Measurements from ENCODE around the gene DUOXA2. TPM values are rescaled to one million over a fixed set of nuclear protein-coding genes. Genes with fewer than 3 reads are reported as not detected.
A peak's percentile ranks its signal among the peaks of the same experiment; 100 is the strongest.

DUOXA2 gene
- polyA plus RNA-seq, 1 experiment = not detected

DNA sequence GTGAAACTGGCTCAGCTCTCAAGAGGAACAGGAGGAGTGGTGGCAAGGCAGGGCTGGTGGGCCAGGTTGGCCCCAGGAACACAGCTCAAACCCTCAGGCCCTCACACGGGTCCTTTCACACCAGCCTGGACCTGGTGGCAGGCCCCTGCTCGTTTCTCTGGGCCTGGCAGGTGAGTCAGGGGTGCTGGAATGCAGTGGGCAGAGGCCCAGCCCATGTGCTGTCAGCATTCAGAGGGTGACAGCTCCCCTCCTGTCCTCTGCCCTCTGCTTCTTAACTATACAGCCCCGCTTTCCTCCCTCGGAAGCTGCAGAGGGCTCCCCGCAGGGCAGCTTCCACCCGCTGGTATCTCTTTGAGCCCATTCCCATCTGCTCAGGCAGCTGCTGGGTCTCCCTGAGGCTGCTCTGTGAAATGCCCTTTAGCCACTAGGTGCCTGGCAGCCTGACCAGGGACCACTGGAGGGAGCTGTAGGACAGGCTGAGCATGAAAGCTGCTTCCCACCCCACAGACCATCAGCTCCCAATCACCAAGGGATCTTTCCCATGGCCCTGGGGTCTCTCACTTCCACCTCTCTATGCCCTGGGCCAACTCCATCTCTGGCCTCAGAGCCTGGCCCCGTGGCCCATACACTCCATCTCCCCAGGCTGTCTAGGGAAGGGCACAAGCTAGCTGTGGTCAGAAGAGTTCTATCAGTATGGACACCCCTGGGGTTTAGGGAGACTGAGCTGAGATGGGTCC is 48.8 kb downstream of the DUOXA2 start:
- ChIA-PET POLR2A (interaction anchor here (0.6 kb wide), 1 partner anchor 42 kb away, joined by 6 read pairs; no protein-coding TSS in a partner anchor), CTCF (interaction anchor here (0.7 to 5.6 kb wide), 44 partner anchors 9 to 480 kb away, joined by 3 to 70 read pairs (median 5); partner anchors contain the start of genes DUOX1 and SHF)
- no peak overlapping the region for H3K4me3 ChIP-seq (ENCODE audit: low read depth, low read length)
- H3K27me3 ChIP-seq (ENCODE audit: control insufficient read depth, insufficient read depth, low read length) = no peaks in the 10 kb centered on the region
- peak; percentile 35 for DNase-seq (ENCODE audit: low read depth)
- H3K36me3 ChIP-seq (ENCODE audit: control insufficient read depth, insufficient read depth, low read length) = no peaks in the 10 kb centered on the region
- peak; percentile 98 for TF ChIP-seq CTCF (IDR thresholded peaks at IDR 0.05; ENCODE audit: insufficient read depth, low read depth, low read length)

GRCh38 chr15:45163508-45163856 is 49.4 kb downstream of the DUOXA2 start:
- no peak for DNase-seq (ENCODE audit: low read depth)
- ChIA-PET POLR2A (no interaction called here), CTCF (interaction anchor here (0.7 to 5.6 kb wide), 40 partner anchors 9 to 480 kb away, joined by 3 to 70 read pairs (median 5); partner anchors contain the start of genes DUOX1 and SHF)

DNA sequence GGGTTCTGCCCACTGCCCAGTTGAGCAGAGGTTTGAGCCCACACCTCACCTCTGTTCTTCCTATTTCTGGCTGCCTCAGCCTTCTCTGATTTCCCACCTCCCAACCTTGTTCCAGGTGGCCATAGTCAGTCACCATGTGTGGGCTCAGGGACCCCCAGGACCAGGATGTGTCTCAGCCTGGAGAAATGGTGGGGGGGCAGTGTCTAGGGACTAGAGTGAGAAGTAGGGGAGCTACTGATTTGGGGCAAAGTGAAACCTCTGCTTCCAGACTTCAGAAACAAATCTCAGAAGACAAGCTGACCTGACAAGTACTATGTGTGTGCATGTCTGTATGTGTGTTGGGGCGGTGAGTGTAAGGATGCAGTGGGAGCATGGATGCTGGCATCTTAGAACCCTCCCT is 50.8 kb downstream of the DUOXA2 start:
- DNase-seq (ENCODE audit: low read depth) = no peak
- H3K4me3 ChIP-seq (ENCODE audit: low read depth, low read length) = no peak overlapping the region
- ChIA-PET CTCF (interaction anchor here (0.7 to 5.6 kb wide), 9 partner anchors 11 to 244 kb away, joined by 3 to 70 read pairs (median 3); a partner anchor contains a TSS), POLR2A (no interaction called here)
- H3K27me3 ChIP-seq (ENCODE audit: control insufficient read depth, insufficient read depth, low read length) = no peaks in the 10 kb centered on the region
- no peaks in the 10 kb centered on the region; the same call in 1 of the 2 replicates for H3K36me3 ChIP-seq (ENCODE audit: control insufficient read depth, insufficient read depth, low read length)
- TF ChIP-seq CTCF (IDR thresholded peaks at IDR 0.05; ENCODE audit: insufficient read depth, low read depth, low read length) = no peak

More at GRCh38 chr15:45163508-45163856, 49.4 kb downstream of the DUOXA2 start:
- H3K4me3 ChIP-seq (ENCODE audit: low read depth, low read length) = no peak overlapping the region
- H3K36me3 ChIP-seq (ENCODE audit: control insufficient read depth, insufficient read depth, low read length) = no peaks in the 10 kb centered on the region
- TF ChIP-seq CTCF (IDR thresholded peaks at IDR 0.05; ENCODE audit: insufficient read depth, low read depth, low read length) = no peak
- H3K27me3 ChIP-seq (ENCODE audit: control insufficient read depth, insufficient read depth, low read length) = no peaks in the 10 kb centered on the region

- ChIA-PET POLR2A (no interaction called here), CTCF (interaction anchor here (0.7 to 5.2 kb wide), 5 partner anchors 12 to 102 kb away, joined by 3 to 38 read pairs (median 3); no protein-coding TSS in a partner anchor)
- TF ChIP-seq CTCF (IDR thresholded peaks at IDR 0.05; ENCODE audit: insufficient read depth, low read depth, low read length) = no peak
Observed at GRCh38 chr15:45165536-45165935, 51.4 kb downstream of the DUOXA2 start.

DNA sequence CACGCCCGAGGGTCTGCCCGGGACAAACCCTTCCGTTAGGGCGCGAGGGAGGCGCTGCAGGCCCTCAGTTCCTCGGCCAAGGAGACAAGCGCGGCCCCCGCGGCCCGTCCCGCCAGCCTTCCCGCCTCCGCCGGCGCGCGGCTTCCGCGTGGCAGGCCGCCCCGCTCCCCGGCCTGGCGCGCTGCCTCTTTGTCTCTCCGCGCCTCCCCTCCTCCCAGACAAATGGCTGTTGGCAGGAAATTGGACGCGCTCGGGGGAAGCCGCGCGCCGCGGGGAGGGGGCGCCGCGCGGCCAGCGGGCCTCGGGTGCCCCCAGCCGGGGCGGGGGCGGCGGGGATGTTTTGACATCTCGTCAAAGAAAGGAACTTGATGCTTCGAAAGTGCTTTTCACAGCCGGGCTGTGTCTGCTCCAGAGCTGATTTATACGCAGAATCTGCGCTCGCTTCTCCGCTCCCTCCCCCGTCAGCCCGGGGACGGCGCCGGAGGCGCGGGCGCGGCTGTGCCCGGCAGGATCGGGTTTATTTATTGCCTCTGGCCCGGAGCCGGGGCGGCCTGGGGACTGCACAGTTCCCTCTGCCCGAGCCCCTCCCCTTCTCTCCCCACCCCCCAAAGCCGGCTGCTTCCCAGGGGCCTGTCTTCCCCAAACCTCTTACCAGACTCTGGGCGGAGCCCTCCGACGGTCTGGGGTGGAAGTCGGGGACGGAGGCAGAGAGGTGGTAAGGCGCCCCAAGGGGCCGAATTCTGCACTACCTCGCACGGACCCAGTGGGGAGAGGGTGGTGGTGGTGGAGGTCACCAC is 52.9 kb downstream of the DUOXA2 start:
- no peaks in the 10 kb centered on the region; the same call in 1 of the 2 replicates for H3K36me3 ChIP-seq (ENCODE audit: control insufficient read depth, insufficient read depth, low read length)
- H3K27me3 ChIP-seq (ENCODE audit: control insufficient read depth, insufficient read depth, low read length) = no peaks in the 10 kb centered on the region
- peak overlapping the region; percentile 61 for H3K4me3 ChIP-seq (ENCODE audit: low read depth, low read length)
- CTCF ChIA-PET = interaction anchor here (0.7 to 4.8 kb wide), 13 partner anchors 10 to 235 kb away, joined by 3 to 47 read pairs (median 4); partner anchors contain the start of gene SHF
- TF ChIP-seq CTCF (IDR thresholded peaks at IDR 0.05; ENCODE audit: insufficient read depth, low read depth, low read length) = peak; percentile 76
- DNase-seq (ENCODE audit: low read depth) = peak; percentile 32
- POLR2A ChIA-PET = no interaction called here

More at GRCh38 chr15:45165536-45165935, 51.4 kb downstream of the DUOXA2 start:
- no peak for DNase-seq (ENCODE audit: low read depth)
- Histone ChIP-seq H3K36me3 (ENCODE audit: control insufficient read depth, insufficient read depth, low read length) (no peaks in the 10 kb centered on the region; the same call in 1 of the 2 replicates), H3K27me3 (ENCODE audit: control insufficient read depth, insufficient read depth, low read length) (no peaks in the 10 kb centered on the region), H3K4me3 (ENCODE audit: low read depth, low read length) (no peak overlapping the region)
